Effector CD4-positive, alpha-beta T cell (primary cell): Measurements from ENCODE around the gene QRFP.
"Not testable (repeated sequence)": the region's sequence is repeated elsewhere in the genome, so short reads cannot be mapped to it uniquely, and the experiment has no call there.

Source experiments
- DNase-seq: peaks from one replicate; pipeline ENCODE4 v3.0.0-alpha.2; 2020

The QRFP gene

GRCh38 chr9:130919559-130920145 lies 23.0 kb upstream of the QRFP start:
- no peak for DNase-seq

DNA sequence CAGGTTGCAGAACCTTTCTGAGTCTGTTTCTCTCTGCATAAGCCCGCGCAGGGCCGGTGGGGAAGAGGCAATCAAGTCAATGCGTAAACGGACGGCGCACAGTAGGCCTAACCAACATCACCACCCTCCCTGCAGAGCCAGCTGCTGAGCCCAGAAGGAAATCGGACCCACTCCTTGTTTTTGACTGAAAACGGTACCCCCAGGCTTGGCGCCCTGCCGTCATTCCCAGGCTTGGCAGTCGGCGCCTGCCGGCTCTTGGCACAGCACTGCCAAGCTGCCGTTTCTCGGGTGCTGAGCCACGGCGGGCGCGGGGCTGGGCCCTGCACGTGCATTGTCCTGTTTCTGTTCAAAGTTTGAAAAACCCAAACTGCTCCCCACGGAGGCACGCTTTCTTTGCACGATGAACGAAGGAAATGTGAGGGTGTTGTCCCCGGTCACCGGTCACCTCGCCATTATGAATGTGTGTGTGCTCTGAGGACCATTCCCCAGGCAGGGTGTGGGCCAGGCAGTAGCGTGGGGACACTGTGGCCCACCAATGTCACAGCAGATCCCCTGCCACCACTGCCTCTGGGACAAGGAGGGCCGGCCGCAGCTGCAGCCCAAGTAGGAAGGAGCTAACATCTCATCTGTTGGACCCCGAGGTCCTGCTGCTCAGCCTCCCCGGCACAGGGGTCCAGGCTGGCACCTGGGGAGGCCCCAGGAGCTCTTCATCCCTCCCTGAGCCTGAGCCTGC lies 22.4 kb upstream of the QRFP start:
- DNase-seq: no peak

DNA sequence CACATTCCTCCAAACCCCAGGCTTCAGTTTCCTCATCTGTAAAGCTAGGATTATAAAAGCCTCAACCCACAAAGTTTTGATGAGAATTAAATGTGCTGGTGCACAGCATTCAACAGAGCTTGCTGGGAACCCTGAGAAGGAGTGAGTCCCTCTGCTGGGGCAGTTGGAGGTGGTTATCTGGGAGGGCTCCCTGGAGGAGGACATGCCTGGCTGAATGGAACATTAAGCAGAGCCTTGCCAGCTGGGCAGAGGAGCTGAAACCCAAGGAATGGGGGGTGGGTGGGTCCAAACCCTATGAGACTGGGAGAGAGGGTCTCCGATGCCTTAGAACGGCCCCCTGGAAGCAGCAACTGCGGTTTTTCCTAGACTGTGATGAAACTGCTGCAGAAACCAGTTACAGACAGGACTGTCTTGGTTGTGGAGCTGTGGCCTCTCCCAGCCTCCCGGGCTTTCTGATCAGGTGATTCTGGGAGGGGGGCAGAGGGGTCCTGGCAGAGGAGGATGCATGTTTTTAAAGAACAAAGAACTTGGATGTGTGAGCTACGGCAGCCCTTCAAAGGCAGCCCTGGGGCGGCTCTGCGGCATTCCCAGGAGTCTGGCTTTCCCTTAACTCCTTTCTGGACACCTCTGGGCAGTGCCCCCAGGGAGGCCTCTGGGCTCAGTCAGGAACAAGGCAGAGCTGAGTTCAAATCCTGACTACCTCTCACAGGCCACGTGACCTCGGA lies 21.7 kb upstream of the QRFP start:
- DNase-seq: no peak

DNA sequence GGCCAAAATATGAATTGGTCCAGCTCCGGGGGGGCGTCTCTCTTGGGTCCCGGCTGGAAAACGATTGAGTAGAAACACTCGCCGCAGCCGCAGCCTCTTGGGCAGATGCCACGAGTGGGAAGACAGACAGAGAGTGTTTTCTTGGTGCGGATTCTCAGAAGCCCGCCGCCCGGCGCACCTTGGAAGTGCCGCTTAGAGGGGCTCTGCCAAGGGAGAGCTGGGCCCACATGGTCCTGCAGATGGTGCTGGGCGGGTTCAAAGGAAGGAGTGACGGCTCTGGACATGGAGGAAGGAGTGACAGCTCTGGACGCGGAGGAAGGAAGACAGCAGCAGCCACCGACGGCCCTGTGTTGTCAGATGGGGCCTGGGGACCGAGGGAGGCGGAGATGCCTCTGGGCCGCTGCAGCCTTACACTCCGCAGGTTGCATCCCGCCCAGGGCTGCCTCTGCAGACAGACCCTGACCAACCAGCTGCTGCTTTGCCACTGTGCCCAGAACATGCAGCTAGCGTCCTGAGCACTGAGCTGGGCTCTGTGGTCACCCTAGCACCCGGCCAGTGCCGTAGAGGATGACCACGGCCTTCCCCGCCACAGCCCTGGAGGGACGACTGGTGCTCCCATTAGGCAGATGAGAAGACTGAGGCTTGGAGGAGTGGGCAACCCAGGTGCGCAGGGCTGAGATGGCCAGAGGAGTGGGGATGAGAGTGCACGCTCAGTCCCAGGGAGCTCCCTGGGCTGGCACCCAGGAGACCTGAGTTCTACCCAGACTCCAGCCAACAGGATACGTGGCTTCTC lies 20.8 kb upstream of the QRFP start:
- no peak for DNase-seq

DNA sequence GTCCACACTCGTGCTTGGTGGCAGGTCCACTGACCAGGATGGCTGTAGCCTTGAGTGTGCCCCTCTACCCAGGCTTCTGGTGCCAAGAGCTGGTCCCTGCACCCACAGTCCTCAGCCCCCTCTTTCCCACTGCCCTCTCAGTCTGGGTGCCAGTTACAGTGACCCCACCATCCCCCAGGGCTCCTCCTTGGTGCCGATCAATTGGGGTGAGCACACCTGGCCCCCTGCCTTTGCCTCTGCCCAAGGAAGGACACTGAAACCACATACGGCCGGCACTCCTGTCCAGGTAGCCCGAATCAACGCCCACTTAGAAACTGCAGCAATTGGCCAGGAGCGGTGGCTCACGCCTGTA lies 18.5 kb upstream of the QRFP start:
- no peak for DNase-seq

- DNase-seq: no peak
These were observed 17.9 kb upstream of the QRFP start for GRCh38 chr9:130914417-130915095.

GRCh38 chr9:130913599-130914416 lies 17.2 kb upstream of the QRFP start:
- no peak for DNase-seq

GRCh38 chr9:130912932-130913598 lies 16.5 kb upstream of the QRFP start:
- DNase-seq: no peak

DNA sequence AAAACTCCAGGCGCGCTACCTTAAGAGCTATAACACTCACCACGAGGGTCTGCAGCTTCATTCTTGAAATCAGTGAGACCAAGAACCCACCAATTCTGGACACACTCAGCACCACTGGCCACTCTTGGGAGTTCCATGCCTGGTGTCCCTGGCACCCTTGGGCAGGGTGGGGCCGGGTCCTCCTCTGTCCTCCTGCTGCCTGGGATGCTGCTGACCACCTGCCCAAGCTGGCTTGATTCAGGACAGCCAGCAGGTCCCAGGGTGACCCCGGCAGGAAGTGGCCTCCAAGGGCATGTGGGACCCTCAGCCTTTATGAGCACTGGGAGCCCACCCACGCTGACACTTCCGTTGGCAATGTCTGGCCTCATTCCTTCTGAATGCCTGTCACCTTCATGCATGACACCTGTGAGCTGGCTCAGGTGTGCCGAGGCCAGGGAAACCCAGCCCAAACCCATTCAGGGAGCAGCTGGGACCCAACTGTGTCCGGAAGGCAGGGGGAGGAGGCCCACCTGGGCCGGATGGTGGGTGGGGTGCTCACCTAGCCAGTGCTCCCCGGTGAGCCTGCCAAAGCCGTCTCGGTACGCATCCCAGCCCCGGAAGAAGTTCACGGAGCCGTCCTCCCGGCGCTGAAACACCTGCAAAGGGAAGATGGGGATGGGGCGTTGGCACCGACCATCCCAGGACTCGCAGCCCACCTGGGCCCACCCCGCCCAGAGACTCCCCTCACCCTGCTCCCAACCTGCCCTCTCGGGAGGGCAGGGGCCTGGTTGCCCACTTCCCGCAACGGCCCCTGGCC lies 14.8 kb upstream of the QRFP start:
- DNase-seq: no peak

DNA sequence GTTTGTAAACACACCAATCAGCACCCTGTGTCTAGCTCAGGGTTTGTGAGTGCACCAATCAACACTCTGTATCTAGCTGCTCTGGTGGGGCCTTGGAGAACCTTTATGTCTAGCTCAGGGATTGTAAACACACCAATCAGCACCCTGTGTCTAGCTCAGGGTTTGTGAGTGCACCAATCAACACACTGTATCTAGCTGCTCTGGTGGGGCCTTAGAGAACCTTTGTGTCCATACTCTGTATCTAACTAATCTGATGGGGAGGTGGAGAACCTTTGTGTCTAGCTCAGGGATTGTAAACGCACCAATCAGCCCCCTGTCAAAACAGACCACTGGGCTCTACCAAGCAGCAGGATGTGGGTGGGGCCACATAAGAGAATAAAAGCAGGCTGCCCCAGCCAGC lies 14.1 kb upstream of the QRFP start:
- not testable (repeated sequence) for DNase-seq

GRCh38 chr9:130910041-130910440 lies 13.4 kb upstream of the QRFP start:
- not testable (repeated sequence) for DNase-seq

- DNase-seq: no peak
These were observed 12.3 kb upstream of the QRFP start for GRCh38 chr9:130908878-130909355.

DNA sequence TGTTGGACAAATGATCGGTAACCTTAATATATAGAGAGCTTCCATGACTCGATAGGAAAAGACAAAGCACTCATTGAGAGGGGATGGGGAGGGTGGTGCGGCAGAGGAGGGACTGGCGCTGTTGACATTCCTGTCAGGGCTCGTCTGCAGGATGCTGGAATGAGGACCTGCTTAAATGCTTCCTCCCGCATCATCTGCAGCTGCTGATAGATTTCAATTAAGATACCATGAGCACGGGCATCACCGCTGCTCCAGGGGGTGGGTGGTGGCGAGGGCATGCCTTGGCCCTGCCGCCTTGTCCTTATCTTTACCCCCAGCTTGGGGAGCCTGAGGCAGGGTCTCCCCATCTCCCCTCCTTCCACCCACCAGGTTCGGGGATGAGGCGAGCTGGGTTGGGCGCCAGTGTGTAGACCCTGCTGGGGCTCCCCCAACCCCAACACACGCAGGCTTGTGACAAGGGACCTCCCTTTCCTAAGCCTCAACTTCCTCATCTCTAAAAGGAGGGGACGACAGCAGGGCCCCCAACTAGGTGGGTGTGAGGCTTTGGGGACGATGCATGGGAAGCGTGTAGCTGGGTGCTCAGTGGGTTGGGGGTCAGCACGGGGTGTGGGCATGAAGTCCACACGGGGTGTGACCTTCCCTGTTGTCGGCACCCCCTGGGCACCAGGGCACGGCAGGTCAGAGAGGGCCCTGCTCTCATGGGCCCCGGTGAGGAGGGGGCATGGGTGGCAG lies 11.7 kb upstream of the QRFP start:
- no peak for DNase-seq

- DNase-seq: no peak
These were observed 10.3 kb upstream of the QRFP start for GRCh38 chr9:130906735-130907416.

DNA sequence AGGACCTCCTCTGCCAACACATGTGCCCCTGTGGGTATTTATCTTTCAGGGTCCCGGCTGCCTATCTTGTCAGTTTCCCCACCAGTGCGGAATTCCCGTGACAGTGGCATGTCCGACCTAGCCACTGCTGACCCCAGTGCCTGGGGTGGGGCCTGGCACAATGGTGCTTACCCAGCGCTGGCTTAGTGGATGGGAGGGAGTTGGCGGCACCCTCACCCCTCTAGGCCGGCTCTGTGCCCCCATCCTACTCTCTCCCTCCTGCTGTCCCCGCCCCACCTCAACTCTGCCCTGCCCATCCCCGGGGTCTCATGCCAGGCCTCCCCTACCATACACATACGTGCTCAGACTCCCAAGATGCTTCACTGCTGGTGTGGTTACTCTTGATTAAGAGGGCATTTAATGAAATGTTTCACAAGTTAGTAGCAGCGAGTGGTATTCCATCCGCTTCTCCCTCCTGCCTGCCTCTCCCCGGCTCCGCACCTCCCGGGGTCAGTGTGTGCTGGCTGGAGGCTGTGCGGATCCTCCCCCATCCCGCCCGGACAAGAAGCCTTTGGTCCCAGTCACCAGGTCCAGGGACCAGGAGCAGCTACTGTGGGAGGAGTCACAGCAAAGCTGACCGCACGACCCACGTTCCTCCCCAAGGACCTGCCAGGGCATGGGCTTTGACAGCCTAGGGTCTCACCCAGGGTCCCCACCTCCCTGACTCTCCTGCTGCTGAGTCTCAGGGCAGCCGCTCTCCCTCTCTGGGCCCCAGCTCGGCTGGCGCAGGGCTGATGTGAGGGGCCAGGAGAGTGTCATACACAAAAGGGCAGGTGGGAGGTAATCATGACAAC lies 9.5 kb upstream of the QRFP start:
- no peak for DNase-seq

DNA sequence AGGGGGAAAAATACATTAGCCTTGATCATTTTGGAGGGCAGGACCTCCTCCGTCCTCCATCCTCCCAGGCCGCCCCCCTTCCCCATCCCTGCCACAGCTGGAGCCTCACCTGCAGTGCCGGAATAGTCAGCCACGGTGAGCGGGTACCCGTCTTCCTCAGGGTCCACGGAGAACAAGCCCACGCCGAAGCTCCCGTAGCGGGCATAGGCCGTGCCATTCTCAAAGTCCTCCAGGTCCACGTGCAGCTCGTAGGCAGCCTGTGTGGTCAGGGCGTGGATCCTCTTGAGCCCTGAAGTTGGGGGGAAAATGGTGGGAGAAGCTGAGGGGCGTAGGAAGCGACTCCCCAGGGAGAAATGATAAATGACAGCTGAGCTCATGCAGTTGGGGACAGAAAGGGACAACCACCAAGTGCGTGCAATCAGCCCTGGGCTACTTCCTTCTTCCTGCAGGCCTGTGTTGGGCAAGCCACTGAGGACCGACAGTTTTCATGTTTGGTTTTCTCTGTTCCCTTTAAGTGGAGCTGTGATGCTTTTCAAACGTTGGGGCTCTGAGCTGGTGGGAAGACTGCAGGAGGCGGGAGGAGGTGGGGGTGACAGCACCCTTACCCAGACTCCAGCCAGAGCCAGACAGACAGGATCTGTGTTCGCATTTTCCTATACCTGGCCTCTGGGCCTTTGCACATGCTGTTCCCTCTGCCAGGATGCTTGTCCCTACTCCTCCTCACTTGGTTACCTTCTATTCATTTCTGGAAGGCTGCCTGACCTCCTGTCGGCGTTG lies 8.7 kb upstream of the QRFP start:
- no peak for DNase-seq
